GM18526 (cell line): ENCODE measurements around the gene PHTF1.

Experiments used
- POLR2A ChIP-seq: IDR thresholded peaks from 3 replicates; pipeline ENCODE4 v1.6.1; 2011; ENCODE audit not compliant: insufficient read length; ENCODE audit errors: extremely low read depth

PHTF1 gene

DNA sequence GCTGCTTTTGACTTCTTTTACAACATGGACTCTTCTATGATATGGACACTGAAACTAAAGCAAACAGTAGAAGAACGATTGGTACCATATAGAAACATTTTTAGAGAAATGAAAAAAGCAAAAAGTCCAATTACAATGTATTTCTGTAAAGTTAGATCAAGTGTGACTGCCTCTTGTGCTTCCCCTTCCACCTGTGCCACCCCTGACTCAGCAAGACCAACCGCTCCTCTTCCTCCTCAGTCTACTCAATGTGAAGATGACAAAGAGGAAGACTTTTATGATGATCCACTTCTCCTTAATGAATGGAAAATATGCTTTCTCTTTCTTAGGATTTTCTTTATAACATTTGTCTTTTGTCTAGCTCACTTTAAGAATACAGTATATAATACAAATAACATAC, 66.9 kb downstream of the PHTF1 start:
- TF ChIP-seq POLR2A: no peak

GRCh38 chr1:113691184-113691583, 68.1 kb downstream of the PHTF1 start:
- no peak for TF ChIP-seq POLR2A

DNA sequence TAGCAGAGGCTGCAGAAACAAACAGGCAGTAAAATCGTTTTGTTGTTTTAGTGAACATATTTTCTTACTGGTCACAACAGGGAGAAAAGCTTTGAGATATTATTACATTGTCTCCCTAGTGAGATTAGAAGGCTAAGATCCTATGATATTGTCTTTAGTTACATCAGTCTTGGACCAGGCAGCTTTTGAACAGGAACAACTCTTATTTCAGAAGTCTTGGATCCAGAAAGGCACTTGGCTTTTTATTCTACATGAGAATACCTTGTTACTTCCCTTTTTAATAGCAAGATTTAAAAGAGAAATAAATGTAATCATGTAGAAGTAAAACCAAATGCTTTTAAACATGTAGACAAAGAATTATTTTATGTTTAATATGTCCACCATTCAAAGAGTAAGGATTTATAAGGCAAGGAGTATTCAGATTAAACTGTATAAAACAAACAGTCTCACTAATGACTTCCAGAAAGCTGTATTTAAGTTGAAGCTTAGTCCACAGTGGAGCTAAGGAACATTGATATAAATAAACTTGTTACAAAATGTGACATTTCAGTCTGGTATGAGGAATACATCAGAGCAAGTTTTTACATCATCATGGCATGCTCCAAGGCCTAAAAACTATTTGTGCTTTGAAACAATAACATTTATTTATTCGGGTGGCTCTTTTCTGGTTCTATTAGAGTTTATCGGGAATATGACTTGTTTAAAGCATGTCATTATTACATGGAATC, 72.2 kb downstream of the PHTF1 start:
- no peak for TF ChIP-seq POLR2A

DNA sequence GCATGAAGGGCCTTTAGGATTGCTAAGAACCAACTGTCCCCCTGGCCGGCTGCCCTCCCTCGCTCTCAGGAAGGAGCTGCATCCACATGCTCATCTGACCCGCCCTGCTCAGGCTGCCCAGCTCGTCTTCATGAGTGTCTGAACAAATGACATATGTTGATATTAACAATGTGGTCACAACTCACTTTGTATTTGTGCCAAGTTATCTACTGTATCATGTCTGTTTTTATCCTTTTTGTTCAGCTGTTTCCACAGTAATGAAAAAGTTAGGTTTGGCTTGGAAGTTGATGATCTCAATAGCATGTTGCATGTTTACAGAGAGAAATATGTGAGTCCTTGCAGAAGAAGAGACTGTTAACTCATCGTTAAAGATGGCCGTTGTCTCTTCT, 75.1 kb downstream of the PHTF1 start:
- TF ChIP-seq POLR2A: no peak

- TF ChIP-seq POLR2A: no peak
Measured at GRCh38 chr1:113683384-113684152, 75.7 kb downstream of the PHTF1 start.

- TF ChIP-seq POLR2A: no peak
Measured at GRCh38 chr1:113681596-113682337, 77.5 kb downstream of the PHTF1 start.

GRCh38 chr1:113678159-113678469, 81.2 kb downstream of the PHTF1 start:
- TF ChIP-seq POLR2A: no peak

DNA sequence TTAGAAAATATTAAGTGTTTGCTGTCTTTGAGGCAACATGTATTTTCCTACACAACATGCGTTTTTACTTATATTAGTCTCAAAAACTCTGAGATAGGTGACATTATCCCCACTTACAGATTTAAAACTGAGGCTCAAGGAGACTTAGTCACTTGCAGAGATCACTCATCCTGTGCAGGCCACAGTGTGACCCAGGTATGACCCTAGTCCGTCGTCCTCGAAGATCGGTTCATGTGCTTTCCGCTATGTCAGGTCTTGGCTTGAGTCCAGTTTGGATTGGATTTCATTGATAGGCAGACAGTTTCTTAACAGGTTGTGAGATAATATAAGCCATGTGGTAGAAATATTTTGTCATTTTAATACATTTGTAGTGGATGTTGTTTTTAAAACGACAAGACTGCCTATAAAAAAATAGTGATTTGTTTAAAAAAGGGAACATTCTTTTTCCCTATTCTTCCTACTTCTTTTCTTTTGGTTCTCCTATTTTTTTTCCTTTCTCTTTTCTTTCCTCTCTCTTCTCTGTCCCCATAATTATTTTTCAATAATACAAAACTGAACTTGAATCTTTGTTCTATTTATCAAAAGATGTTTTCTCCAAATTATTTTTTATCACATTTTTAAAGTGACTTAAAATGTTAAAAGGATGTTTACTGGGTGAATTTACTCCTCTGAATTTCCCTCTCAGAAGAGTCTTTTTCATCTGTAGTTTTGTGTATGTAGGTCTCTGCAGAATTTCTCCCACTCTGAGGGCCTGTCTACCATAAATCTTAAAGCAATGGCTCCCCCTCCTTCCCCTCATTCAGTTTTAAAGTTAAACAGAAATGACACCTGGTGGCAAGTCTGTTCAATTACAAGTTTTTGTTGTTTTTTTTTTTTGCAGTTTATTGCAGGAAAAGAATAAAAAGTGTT, 81.8 kb downstream of the PHTF1 start:
- no peak for TF ChIP-seq POLR2A

GRCh38 chr1:113676524-113676923, 82.8 kb downstream of the PHTF1 start:
- TF ChIP-seq POLR2A: no peak

DNA sequence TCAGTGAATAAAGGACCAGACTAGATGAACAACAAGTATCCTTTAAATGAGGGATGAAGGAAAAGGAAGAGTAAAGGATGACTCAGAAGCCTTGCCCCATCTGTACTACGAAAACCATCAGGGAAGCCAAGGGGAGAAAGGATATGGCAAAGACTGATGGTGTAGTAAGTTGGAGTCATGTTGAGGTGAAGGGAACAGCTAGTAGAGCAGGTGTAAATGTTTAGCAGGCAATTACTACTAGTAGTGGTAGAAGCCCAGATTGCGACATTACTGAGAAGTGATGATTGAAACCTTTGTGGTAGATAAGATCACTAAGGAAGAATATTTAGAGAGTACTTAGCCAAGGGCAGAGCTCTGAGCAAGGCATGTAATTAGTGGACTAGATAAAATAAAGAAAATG, 84.0 kb downstream of the PHTF1 start:
- TF ChIP-seq POLR2A: no peak

DNA sequence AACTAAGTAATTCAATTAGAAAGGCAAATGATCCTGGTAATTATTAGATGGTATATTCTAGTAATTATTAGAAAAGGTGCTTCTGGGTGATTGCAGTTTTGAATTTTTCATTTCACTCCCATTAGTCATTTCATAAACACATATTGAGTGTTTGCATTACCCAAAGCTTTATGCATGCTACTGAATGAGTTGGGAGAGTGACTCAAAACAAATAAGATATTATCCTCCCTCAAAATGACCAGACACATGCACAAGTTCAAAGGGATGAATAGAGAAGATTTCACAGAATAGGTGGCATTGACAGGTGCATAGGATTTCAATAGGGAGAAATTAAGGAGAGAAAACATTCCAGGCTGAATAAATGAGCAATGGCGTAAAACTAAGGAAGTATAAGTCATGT, 84.7 kb downstream of the PHTF1 start:
- TF ChIP-seq POLR2A: no peak

DNA sequence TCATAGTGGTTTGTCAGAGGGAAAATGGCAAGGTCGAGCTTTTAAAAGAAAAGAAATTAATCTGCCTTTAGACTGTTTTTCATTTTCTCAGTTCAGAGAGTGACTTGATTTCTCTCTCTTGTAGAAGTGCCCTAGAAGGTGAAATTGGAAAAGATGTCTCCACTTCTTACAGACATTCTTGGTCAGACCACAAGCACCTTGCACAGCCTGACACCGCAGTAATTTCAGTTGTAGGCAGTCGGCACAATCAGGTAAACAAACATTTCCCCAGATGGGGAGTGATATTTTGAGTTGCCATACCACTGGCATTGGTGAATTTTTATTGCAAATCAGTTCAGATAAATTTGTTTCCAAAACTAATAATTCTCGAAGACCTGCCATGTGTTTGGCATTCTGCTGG, 86.8 kb downstream of the PHTF1 start:
- no peak for TF ChIP-seq POLR2A

- TF ChIP-seq POLR2A: no peak
Measured at GRCh38 chr1:113670650-113671049, 88.6 kb downstream of the PHTF1 start.

DNA sequence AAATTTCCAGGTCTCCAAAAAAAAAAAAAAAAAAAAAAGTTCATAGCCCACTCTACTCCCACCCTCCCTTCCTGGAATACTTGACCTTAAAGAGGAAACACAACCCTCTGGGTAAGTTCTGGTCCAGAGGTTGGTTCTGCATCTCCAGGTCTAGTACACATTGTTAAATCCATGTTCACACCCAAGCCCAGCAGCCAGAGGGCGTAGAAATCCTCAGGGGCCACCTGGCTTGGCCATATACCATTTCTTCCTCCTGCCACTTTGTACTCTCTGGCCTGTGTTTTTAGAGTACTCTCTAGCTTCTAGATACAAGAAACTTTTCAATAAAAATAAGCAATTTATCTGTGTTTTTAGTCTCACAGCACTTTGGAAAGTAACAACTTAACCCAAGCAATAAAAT, 89.3 kb downstream of the PHTF1 start:
- no peak for TF ChIP-seq POLR2A

- no peak for TF ChIP-seq POLR2A
Measured at GRCh38 chr1:113666126-113666525, 93.2 kb downstream of the PHTF1 start.

DNA sequence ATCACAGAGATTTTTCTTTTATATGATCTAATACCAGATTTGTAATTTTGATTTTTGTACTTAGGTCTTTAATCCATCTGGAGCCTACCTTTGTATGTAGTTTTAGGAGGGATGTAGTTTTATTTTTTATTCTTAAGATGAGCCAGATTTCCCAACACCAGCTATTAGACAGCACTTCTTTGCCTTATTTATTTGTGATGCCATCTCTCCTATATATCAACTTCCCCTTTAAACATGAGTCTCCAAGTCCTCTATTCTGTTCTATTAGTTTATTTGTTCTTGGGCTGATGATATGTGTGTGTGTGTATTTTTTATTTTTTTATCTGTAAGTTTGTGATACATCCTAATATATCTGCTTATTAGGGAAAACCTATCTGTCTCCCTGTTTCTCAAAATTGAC, 94.2 kb downstream of the PHTF1 start:
- no peak for TF ChIP-seq POLR2A
